Psoas muscle (tissue), 8 donors: ENCODE results near the gene GLTPD2. TPM values are rescaled to one million over a fixed set of nuclear protein-coding genes. Genes with fewer than 3 reads are reported as not detected.

Experiments used
- ATAC-seq, 4 donors: fragments of 200-7000 bp; cut with Tn5 transposase; one replicate each; pipeline ENCODE4 v1.9.1; 2020; ENCODE audit warnings: moderate library complexity in 3 of 4, mild to moderate bottlenecking in 2 of 4
- DNase-seq, 2 donors: peaks; one replicate each; pipeline ENCODE4 v3.0.0-alpha.2; 2020
- H3K27ac ChIP-seq: fragments of 200-600 bp; one replicate; pipeline ENCODE4 v1.8.0; 2022
- H3K27me3 ChIP-seq, 3 donors: fragments of 200-600 bp in 1 of 3; one replicate each; pipeline versions ENCODE4 v1.6.1 to v1.8.0; 2013 to 2022; ENCODE audit warnings: low read length in 2 of 3, mild to moderate bottlenecking in 2 of 3, moderate library complexity in 1 of 3; ENCODE audit not compliant: insufficient read depth in 3 of 3
- H3K36me3 ChIP-seq, 2 donors: fragments of 200-600 bp in 1 of 2; one replicate each; pipeline versions ENCODE4 v1.6.1 to v1.8.0; 2013 to 2022; ENCODE audit warnings: low read depth in 1 of 2, mild to moderate bottlenecking in 1 of 2, moderate library complexity in 1 of 2; ENCODE audit not compliant: insufficient read depth in 1 of 2
- H3K4me1 ChIP-seq: fragments of 200-600 bp; one replicate; pipeline ENCODE4 v1.8.0; 2022
- H3K4me3 ChIP-seq: fragments of 200-600 bp; one replicate; pipeline ENCODE4 v1.8.0; 2022; ENCODE audit warnings: mild to moderate bottlenecking
- H3K9me3 ChIP-seq: fragments of 200-600 bp; one replicate; pipeline ENCODE4 v1.8.0; 2022
- CTCF ChIP-seq: fragments of 200-600 bp; IDR thresholded peaks from one replicate; pipeline ENCODE4 v1.8.0; 2022; ENCODE audit warnings: antibody characterized with exemption
- WGBS, 3 donors: extraction: QIAGEN DNeasy Blood & Tissue Kit; methylation state at CpG; one replicate each; pipeline versions ENCODE4 v1.1.6 to v1.1.7; 2013; 5-methylcytosine and 5-hydroxymethylcytosine counted together
- intact Hi-C, 2 donors: fragments of 100-400 bp; cut with DNase I; formaldehyde crosslinking; loops; one replicate each; pipeline versions ENCODE4 v1.11.0 to v1.14.2; 2022
- polyA plus RNA-seq, 3 donors: library from polyadenylated mRNA; stranded (reverse); fragments of 200-250 nt; gene quantifications; one replicate each; pipeline ENCODE4 v1.2.3, GENCODE V29; 2013
- total RNA-seq, 4 donors: library from RNA; stranded (reverse); fragmentation: NEBNext Ultra II Directional in 2 of 4; extraction: Animal tissue kit (Norgen Biotek cat#: 25700) in 2 of 4; gene quantifications; one replicate each; pipeline versions ENCODE4 v1.2.1 to v1.2.4, GENCODE V29; 2021 to 2023
- donor health status: healthy with polysubstance abuse.
- donor health status: DM: no; HTN: no; CAD: no; lungs with moderate emphysema.
- donor health status: Bipolar disorder and iron deficiency.
- donor health status: healthy.
- donor health status: DM: yes; HTN: yes; CAD: no.
- donor health status: DM: no; HTN: no; CAD: no.
- donor health status: DM: no; HTN: no; CAD: no.
- donor health status: DM: yes; HTN: yes; CAD: no.

Gene GLTPD2
- total and polyA plus RNA-seq, 7 donors: not detected

- 18 to 24% (median 21%) methylated on average over 29 to 32 of the region's 32 CpGs for WGBS, 3 donors
- DNase-seq: peak; percentile 21 to 54
Observed at GRCh38 chr17:4807605-4808377, 19.0 kb downstream of the GLTPD2 start.

DNA sequence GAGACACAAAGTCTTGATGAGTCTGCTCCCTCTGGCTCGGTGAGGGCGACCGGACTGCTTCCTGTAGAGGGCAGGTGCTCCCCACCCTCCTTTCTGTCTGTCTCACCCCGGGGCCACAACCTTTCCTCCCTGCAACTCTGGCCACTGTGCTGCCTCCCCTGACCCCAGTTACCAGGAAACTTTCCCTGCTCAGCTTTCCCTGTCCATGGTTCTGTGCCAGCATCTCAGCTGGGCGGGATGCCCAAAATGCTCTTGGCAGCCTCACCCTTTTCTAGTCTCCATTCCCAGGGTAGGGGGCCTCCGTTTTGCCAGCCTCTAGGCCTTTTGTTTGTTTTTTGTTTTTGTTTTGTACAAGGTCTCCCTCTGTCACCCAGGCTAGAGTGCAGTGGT, 19.6 kb downstream of the GLTPD2 start:
- Histone ChIP-seq H3K27me3 (no peaks in the 10 kb centered on the region), H3K27ac (no peak overlapping the region), H3K36me3 (peaks cover 0 to 6% of the 10 kb centered on the region in 2 donors), H3K4me1 (peaks cover 16% of the 10 kb centered on the region), H3K4me3 (peak overlapping the region; percentile 87), H3K9me3 (no peaks in the 10 kb centered on the region)
- no peak for TF ChIP-seq CTCF
- ATAC-seq (peak; percentile 20 to 55 (median 48)), DNase-seq (peak; percentile 46 to 77)
- intact Hi-C loops: no loop called here
- 17 to 27% (median 20%) methylated on average over 6 of the region's 6 CpGs for WGBS, 3 donors

More at GRCh38 chr17:4807605-4808377, 19.0 kb downstream of the GLTPD2 start:
- Histone ChIP-seq H3K9me3 (no peaks in the 10 kb centered on the region), H3K36me3 (peaks cover 0 to 6% of the 10 kb centered on the region in 2 donors), H3K4me3 (peak overlapping the region; percentile 87), H3K27me3 (no peaks in the 10 kb centered on the region), H3K27ac (no peak overlapping the region), H3K4me1 (peaks cover 16% of the 10 kb centered on the region)
- ATAC-seq: peak; percentile 2 to 36 (median 13)
- intact Hi-C loops: no loop called here
- TF ChIP-seq CTCF: no peak

- no peaks in the 10 kb centered on the region for H3K27me3 ChIP-seq
- WGBS, 3 donors: 54 to 60% (median 57%) methylated on average over 13 of the region's 13 CpGs
- intact Hi-C loops: no loop called here
- DNase-seq: peak in 1 of 2 donors; percentile 55
- H3K36me3 ChIP-seq: peaks cover 0 to 11% of the 10 kb centered on the region in 2 donors
- TF ChIP-seq CTCF: no peak
- H3K27ac ChIP-seq: no peak overlapping the region
- peaks cover 16% of the 10 kb centered on the region for H3K4me1 ChIP-seq
- no peaks in the 10 kb centered on the region for H3K9me3 ChIP-seq
- ATAC-seq: no peak
- no peak overlapping the region for H3K4me3 ChIP-seq
Observed at GRCh38 chr17:4810696-4811290, 22.0 kb downstream of the GLTPD2 start.

DNA sequence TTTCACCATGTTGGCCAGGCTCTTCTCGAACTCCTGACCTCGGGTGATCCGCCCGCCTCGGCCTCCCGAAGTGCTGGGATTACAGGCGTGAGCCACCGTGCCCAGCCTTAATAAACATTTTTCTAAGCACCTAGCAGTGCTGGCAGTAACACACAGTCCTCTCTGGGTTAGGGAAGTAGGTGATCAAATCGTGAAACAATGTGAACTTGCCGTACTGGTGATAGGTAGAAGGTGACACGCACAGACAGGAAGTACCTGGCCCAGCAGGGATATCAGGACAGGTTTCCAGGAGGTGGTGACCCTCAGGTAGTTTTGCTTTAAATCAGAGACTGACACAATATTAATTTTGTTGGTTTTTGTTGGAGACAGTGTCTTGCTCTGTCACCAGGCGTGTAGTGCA, 22.7 kb downstream of the GLTPD2 start:
- Histone ChIP-seq H3K27me3 (no peaks in the 10 kb centered on the region), H3K27ac (no peak overlapping the region), H3K9me3 (no peaks in the 10 kb centered on the region), H3K4me3 (no peak overlapping the region), H3K36me3 (peaks cover 0 to 18% of the 10 kb centered on the region in 2 donors), H3K4me1 (peaks cover 12% of the 10 kb centered on the region)
- ATAC-seq: no peak
- no peak for TF ChIP-seq CTCF
- WGBS, 3 donors: 93 to 94% (median 93%) methylated on average over 12 of the region's 12 CpGs
- DNase-seq: peak in 1 of 2 donors; percentile 14
- intact Hi-C loops: no loop called here
